K562 (cell line): ENCODE data around the gene P2RX1. TPM values are rescaled to one million over a fixed set of nuclear protein-coding genes. Genes with fewer than 3 reads are reported as not detected.
A peak's percentile ranks its signal among the peaks of the same experiment; 100 is the strongest.

ENCODE experiments used
- ATF1 ChIP-seq, 2 experiments: fragments of 450-650 bp in 1 of 2; IDR thresholded peaks; 2 replicates each; pipeline ENCODE4 v1.6.1; 2016; ENCODE audit warnings: missing compliant biosample characterization in 1 of 2, missing genetic modification characterization in 1 of 2
- CREM ChIP-seq: IDR thresholded peaks from 2 replicates; pipeline ENCODE4 v1.6.1; 2014; ENCODE audit warnings: antibody characterized with exemption, low read depth
- CXXC5 ChIP-seq: fragments of 250-450 bp; sonication (Bioruptor Pico); IDR thresholded peaks from 2 replicates; pipeline ENCODE4 v1.8.0; 2022; ENCODE audit warnings: inconsistent platforms, mild to moderate bottlenecking, moderate library complexity
- EGR1 ChIP-seq: fragments of 450-650 bp; conservative IDR thresholded peaks from 2 replicates; pipeline ENCODE4 v1.6.1; 2017; ENCODE audit warnings: mild to moderate bottlenecking
- FOSL1 ChIP-seq: fragments of 200-800 bp; sonication (Bioruptor generic); conservative IDR thresholded peaks from 2 replicates; pipeline ENCODE4 v1.6.1; 2016; ENCODE audit warnings: missing genetic modification characterization, missing compliant biosample characterization
- FOXM1 ChIP-seq, 2 experiments: fragments of 450-650 bp in 1 of 2; sonication (generic) in 1 of 2; formaldehyde crosslinking in 1 of 2; IDR thresholded peaks; 2 replicates each; pipeline versions ENCODE4 v1.6.1 to v1.9.0; 2017 to 2022; ENCODE audit warnings: low read depth in 2 of 2, mild to moderate bottlenecking in 2 of 2, missing genetic modification reagents in 1 of 2, moderate library complexity in 1 of 2
- FUS ChIP-seq: fragments of 200-400 bp; formaldehyde crosslinking; optimal IDR thresholded peaks from 2 replicates; pipeline ENCODE3; 2017; ENCODE audit warnings: low read depth, low read length
- HNRNPLL ChIP-seq: fragments of 200-400 bp; formaldehyde crosslinking; IDR thresholded peaks from 2 replicates; pipeline ENCODE4 v1.6.1; 2017; ENCODE audit warnings: low read length, low read depth, mild to moderate bottlenecking; ENCODE audit not compliant: poor library complexity, severe bottlenecking
- NFE2L1 ChIP-seq: fragments of 450-650 bp; IDR thresholded peaks from 2 replicates; pipeline ENCODE4 v1.6.1; 2016; ENCODE audit warnings: missing genetic modification characterization, low read depth, mild to moderate bottlenecking, missing compliant biosample characterization, moderate library complexity, borderline replicate concordance
- PHB2 ChIP-seq: fragments of 450-650 bp; IDR thresholded peaks from 2 replicates; pipeline ENCODE4 v1.6.1; 2017; ENCODE audit warnings: low read depth
- POLR2A ChIP-seq: fragments of 450-650 bp; conservative IDR thresholded peaks from 2 replicates; pipeline ENCODE4 v1.6.1; 2016
- SIN3A ChIP-seq, 2 experiments: fragments of 150-350 bp in 1 of 2; IDR thresholded peaks; 2 replicates each; pipeline ENCODE4 v1.6.1; 2011 to 2016; ENCODE audit warnings: borderline replicate concordance in 2 of 2, low read depth in 2 of 2, low read length in 2 of 2, mild to moderate bottlenecking in 2 of 2, moderate library complexity in 2 of 2; ENCODE audit not compliant: control insufficient read depth in 1 of 2
- SMAD4 ChIP-seq: fragments of 250-450 bp; sonication (Bioruptor Pico); conservative IDR thresholded peaks from 2 replicates; pipeline ENCODE4 v1.8.0; 2021; ENCODE audit warnings: inconsistent platforms, mild to moderate bottlenecking, moderate library complexity
- SOX6 ChIP-seq: fragments of 450-650 bp; IDR thresholded peaks from 2 replicates; pipeline ENCODE4 v1.6.1; 2014; ENCODE audit warnings: mild to moderate bottlenecking
- TAF15 ChIP-seq: fragments of 200-400 bp; formaldehyde crosslinking; IDR thresholded peaks from 2 replicates; pipeline ENCODE4 v1.6.1; 2017; ENCODE audit warnings: mild to moderate bottlenecking, low read depth, low read length, moderate library complexity
- TEAD1 ChIP-seq, 2 experiments: fragments of 450-650 bp in 1 of 2; sonication (generic) in 1 of 2; formaldehyde crosslinking; IDR thresholded peaks; 2 replicates each; pipeline versions ENCODE4 v1.4.0 to v1.8.0; 2020 to 2022; ENCODE audit warnings: mild to moderate bottlenecking in 2 of 2, missing genetic modification reagents in 1 of 2
- XRCC5 ChIP-seq: fragments of 200-400 bp; formaldehyde crosslinking; IDR thresholded peaks from 2 replicates; pipeline ENCODE4 v1.6.1; 2017; ENCODE audit warnings: low read depth, mild to moderate bottlenecking, low read length
- ZBTB12 ChIP-seq: fragments of 250-450 bp; sonication (Bioruptor Pico); IDR thresholded peaks from 2 replicates; pipeline ENCODE4 v1.4.0; 2020
- ZFX ChIP-seq: sonication (generic); formaldehyde crosslinking; IDR thresholded peaks from 2 replicates; pipeline ENCODE4 v1.8.0; 2022; ENCODE audit warnings: mild to moderate bottlenecking, missing genetic modification reagents, moderate library complexity
- ZNF146 ChIP-seq: IDR thresholded peaks from one replicate; pipeline ENCODE4 v1.6.1; 2018; ENCODE audit warnings: missing compliant biosample characterization; ENCODE audit not compliant: unreplicated experiment
- ZNF316 ChIP-seq: fragments of 450-650 bp; IDR thresholded peaks from 2 replicates; pipeline ENCODE4 v1.6.1; 2016
- ZNF324 ChIP-seq: fragments of 250-450 bp; sonication (Bioruptor Pico); IDR thresholded peaks from 2 replicates; pipeline ENCODE4 v1.4.0; 2020; ENCODE audit warnings: mild to moderate bottlenecking
- ZNF644 ChIP-seq: fragments of 200-800 bp; sonication (Bioruptor generic); IDR thresholded peaks from 2 replicates; pipeline ENCODE4 v1.6.1; 2016; ENCODE audit warnings: low read depth, missing genetic modification characterization, missing compliant biosample characterization
- polyA plus RNA-seq, 8 experiments: library from polyadenylated mRNA; depleted of rRNA in 4 of 8; stranded (reverse) in 5 of 8; unstranded in 3 of 8; fragments of >200 nt; fragmentation: Nextera tagmentation in 2 of 8; fragmentation: Illumina TruSeq in 1 of 8; extraction: Ambion mirVana in 2 of 8; extraction: Trizol in 1 of 8; gene quantifications; 2 replicates each; pipeline versions ENCODE4 v1.2.1 to v1.2.3, GENCODE V29; 2011 to 2014; ENCODE audit warnings: inconsistent platforms in 1 of 8, missing spikeins in 1 of 8
- total RNA-seq, 7 experiments: library from RNA; depleted of rRNA in 6 of 7; stranded (reverse); fragments of >200 nt in 6 of 7; fragmentation: Illumina TruSeq in 2 of 7; extraction: Trizol in 2 of 7; gene quantifications; 2 replicates each; pipeline versions ENCODE4 v1.2.1 to v1.2.3, GENCODE V29; 2011 to 2021; ENCODE audit warnings: low replicate concordance in 1 of 7
- TF ChIP-seq, protein P1 (sequence below): sonication (generic); formaldehyde crosslinking; IDR thresholded peaks from 2 replicates; pipeline ENCODE4 v1.8.1; 2022; ENCODE audit warnings: missing genetic modification reagents
- TF ChIP-seq, protein P2 (sequence below): fragments of 250-450 bp; sonication (Bioruptor Pico); IDR thresholded peaks from 2 replicates; pipeline ENCODE4 v1.8.0; 2021; ENCODE audit warnings: moderate library complexity, mild to moderate bottlenecking, inconsistent platforms

P2RX1 gene
- total and polyA plus RNA-seq, 9 of the 15 experiments (the other 6 are each of a cell fraction or from before 2014, with no cell fraction given), result 0.27 to 20.3 (median 10.3) TPM

GRCh38 chr17:3888343-3889171, 27.7 kb downstream of the P2RX1 start (continued):
- TF ChIP-seq ZNF316, result peak; percentile 64
- peak; percentile 78 for TF ChIP-seq CXXC5
- no peak for TF ChIP-seq TAF15
- TF ChIP-seq FOXM1 (IDR thresholded peaks at IDR 0.05; ENCODE audit: low read depth), result no peak
- no peak for TF ChIP-seq FOXM1 (CRISPR knock-in tag; IDR thresholded peaks at IDR 0.05; ENCODE audit: low read depth)
- TF ChIP-seq ATF1 (CRISPR knock-in tag; IDR thresholded peaks at IDR 0.05), result 0 out of 2 replicates have a peak, but pooled peaks have one; percentile 10
- peak; percentile 85 for TF ChIP-seq ATF1 (tag; IDR thresholded peaks at IDR 0.05)
- TF ChIP-seq ZNF146 (CRISPR knock-in tag), result no peak
- TF ChIP-seq, protein P1, sequence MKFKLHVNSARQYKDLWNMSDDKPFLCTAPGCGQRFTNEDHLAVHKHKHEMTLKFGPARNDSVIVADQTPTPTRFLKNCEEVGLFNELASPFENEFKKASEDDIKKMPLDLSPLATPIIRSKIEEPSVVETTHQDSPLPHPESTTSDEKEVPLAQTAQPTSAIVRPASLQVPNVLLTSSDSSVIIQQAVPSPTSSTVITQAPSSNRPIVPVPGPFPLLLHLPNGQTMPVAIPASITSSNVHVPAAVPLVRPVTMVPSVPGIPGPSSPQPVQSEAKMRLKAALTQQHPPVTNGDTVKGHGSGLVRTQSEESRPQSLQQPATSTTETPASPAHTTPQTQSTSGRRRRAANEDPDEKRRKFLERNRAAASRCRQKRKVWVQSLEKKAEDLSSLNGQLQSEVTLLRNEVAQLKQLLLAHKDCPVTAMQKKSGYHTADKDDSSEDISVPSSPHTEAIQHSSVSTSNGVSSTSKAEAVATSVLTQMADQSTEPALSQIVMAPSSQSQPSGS (CRISPR knock-in tag), result peak; percentile 73; the same call in 1 of the 2 replicates
- no peak for TF ChIP-seq NFE2L1 (tag)
- TF ChIP-seq SMAD4 (CRISPR knock-in tag), result peak; percentile 76
- TF ChIP-seq FOSL1 (tag), result peak; percentile 82
- TF ChIP-seq SOX6, result 0 out of 2 replicates have a peak, but pooled peaks have one; percentile 23
- no peak for TF ChIP-seq PHB2
- TF ChIP-seq XRCC5, result 0 out of 2 replicates have a peak, but pooled peaks have one; percentile 15
- peak; percentile 53 for TF ChIP-seq HNRNPLL
- peak; percentile 75 for TF ChIP-seq EGR1
- TF ChIP-seq ZNF644 (tag), result no peak
- TF ChIP-seq TEAD1 (CRISPR knock-in tag; IDR thresholded peaks at IDR 0.05), result 0 out of 4 replicates have a peak, but pooled peaks of 1 of the 2 experiments have one; percentile 52
- TF ChIP-seq, protein P2, sequence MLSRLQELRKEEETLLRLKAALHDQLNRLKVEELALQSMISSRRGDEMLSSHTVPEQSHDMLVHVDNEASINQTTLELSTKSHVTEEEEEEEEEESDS (CRISPR knock-in tag), result no peak
- peak in 1 of 2 experiments; percentile 71; a peak in 1 of 4 replicates for TF ChIP-seq SIN3A (IDR thresholded peaks at IDR 0.05; ENCODE audit: borderline replicate concordance in 2 of 2, control insufficient read depth in 1 of 2, low read depth in 2 of 2, low read length in 2 of 2)
- no peak for TF ChIP-seq ZNF324 (CRISPR knock-in tag)
- peak; percentile 78 for TF ChIP-seq POLR2A
- TF ChIP-seq ZBTB12 (CRISPR knock-in tag), result peak; percentile 65
- peak; percentile 91 for TF ChIP-seq CREM
- TF ChIP-seq FUS, result no peak
- peak; percentile 94 for TF ChIP-seq ZFX (CRISPR knock-in tag)
